Adrenal gland (tissue), 19 donors: ENCODE measurements around the gene LTF. TPM values are rescaled to one million over a fixed set of nuclear protein-coding genes. Genes with fewer than 3 reads are reported as not detected.

ENCODE experiments used
- DNase-seq, 7 donors: peaks; one replicate each; pipeline ENCODE4 v3.0.0-alpha.2; 2019 to 2020
- H3K27ac ChIP-seq, 5 donors: fragments of 200-600 bp; sonication (generic) in 4 of 5; 1 replicate in 3 of 5; 2 replicates in 2 of 5; pipeline versions ENCODE4 v1.5.1 to v1.8.0; 2016 to 2020; ENCODE audit warnings: mild to moderate bottlenecking in 1 of 5
- H3K27me3 ChIP-seq: fragments of 200-600 bp; 2 replicates; pipeline ENCODE4 v1.8.0; 2021
- H3K36me3 ChIP-seq, 2 donors: fragments of 200-600 bp; replicated peaks in 1 of 2; 1 replicate in 1 of 2; 2 replicates in 1 of 2; pipeline versions ENCODE4 v1.5.1 to v1.8.0; 2018 to 2022
- H3K4me1 ChIP-seq, 2 donors: fragments of 200-600 bp; replicated peaks in 1 of 2; 1 replicate in 1 of 2; 2 replicates in 1 of 2; pipeline versions ENCODE4 v1.5.1 to v1.8.0; 2018 to 2021
- H3K4me3 ChIP-seq, 4 donors: fragments of 200-600 bp; sonication (generic) in 3 of 4; one replicate each; pipeline ENCODE4 v1.5.1; 2016 to 2018
- H3K9me3 ChIP-seq, 3 donors: fragments of 200-600 bp; sonication (generic) in 1 of 3; replicated peaks in 1 of 3; 1 replicate in 2 of 3; 2 replicates in 1 of 3; pipeline versions ENCODE4 v1.5.1 to v1.8.0; 2016 to 2021
- CTCF ChIP-seq, 6 experiments: fragments of 450-650 bp in 4 of 6; fragments of 200-600 bp in 2 of 6; sonication (generic) in 1 of 6; IDR thresholded peaks; 1 replicate in 5 of 6; 2 replicates in 1 of 6; pipeline versions ENCODE4 v1.5.1 to v1.8.0; 2016 to 2021; ENCODE audit warnings: antibody characterized with exemption in 6 of 6, mild to moderate bottlenecking in 2 of 6, moderate library complexity in 1 of 6
- POLR2A ChIP-seq, 2 donors: fragments of 450-650 bp; IDR thresholded peaks; one replicate each; pipeline ENCODE4 v1.6.1; 2017; ENCODE audit warnings: antibody characterized with exemption in 2 of 2, mild to moderate bottlenecking in 2 of 2, moderate library complexity in 1 of 2
- WGBS, 4 donors: extraction: QIAGEN DNeasy Blood & Tissue Kit in 2 of 4; methylation state at CpG; one replicate each; pipeline versions ENCODE4 v1.1.5 to v1.1.7; 2013 to 2017; 5-methylcytosine and 5-hydroxymethylcytosine counted together
- intact Hi-C, 2 donors: fragments of 100-400 bp; cut with DNase I; formaldehyde crosslinking; loops; one replicate each; pipeline versions ENCODE4 v1.14.1 to v1.15.0; 2022 to 2023
- long read RNA-seq, 10 donors: library from polyadenylated mRNA in 3 of 10; unstranded in 2 of 10; stranded (forward) in 1 of 10; transcript quantifications; one replicate each; pipeline ENCODE4 v2.0.0 and lab custom pipeline, GENCODE V29; 2021 to 2026
- polyA plus RNA-seq, 3 donors: library from polyadenylated mRNA; stranded (reverse); fragments of 200-250 nt in 2 of 3; fragments of 350-450 nt in 1 of 3; fragmentation: Illumina TruSeq in 1 of 3; extraction: RNeasy Lipid Tissue Mini Kit (QIAGEN cat#74804) in 1 of 3; gene quantifications; one replicate each; pipeline ENCODE4 v1.2.3, GENCODE V29; 2013 to 2014
- total RNA-seq, 9 donors: library from RNA; depleted of rRNA in 4 of 9; stranded (reverse); fragments of >200 nt in 4 of 9; fragments of 120-200 nt in 1 of 9; fragmentation: NEBNext Ultra II Directional in 1 of 9; extraction: Animal tissue kit (Norgen Biotek cat#: 25700) in 1 of 9; gene quantifications; one replicate each; pipeline versions ENCODE4 v1.1.0 to v1.2.4, GENCODE V29; 2013 to 2023
- donor health status: healthy with polysubstance abuse.
- donor health status: Bipolar disorder and iron deficiency.
- donor health status: DM: yes; HTN: yes; CAD: no.
- donor health status: DM: no; HTN: no; CAD: no.
- donor health status: DM: no; HTN: no; CAD: no.
- donor health status: DM: yes; HTN: yes; CAD: no.

The LTF gene
- total RNA-seq: 1 to 10 TPM in 6 of 9 donors, under 1 TPM in 3; 0.50 to 3.7 (median 1.8) TPM
- polyA plus RNA-seq: 1 to 10 TPM in 1 of 3 donors, under 1 TPM in 2; 0.55 to 1.4 (median 0.94) TPM
- long read RNA-seq, donor 1: 0 reads
- long read RNA-seq, donor 2: 0 reads
- long read RNA-seq, donor 3: 0 reads
- long read RNA-seq, donor 4: 0 reads
- long read RNA-seq, donor 5, partial matches to known transcripts: 0 of 2 reads
- long read RNA-seq, donor 5, other reads (novel, unspliced or antisense): 0 of 2 reads
- long read RNA-seq, donor 6: 0 reads
- long read RNA-seq, donor 7: 0 reads
- long read RNA-seq, donor 8, partial matches to known transcripts: 0 of 2 reads
- long read RNA-seq, donor 8, other reads (novel, unspliced or antisense): 0 of 2 reads
- long read RNA-seq, donor 9: 0 reads
- long read RNA-seq, donor 10: 0 reads

- Histone ChIP-seq H3K27ac (no peak within 1 kb of the TSS), H3K4me3 (no peak within 1 kb of the TSS), H3K36me3 (no peaks in the 10 kb centered on the region), H3K9me3 (no peaks in the 10 kb centered on the region), H3K27me3 (peaks cover 9% of the 10 kb centered on the region), H3K4me1 (no peaks in the 10 kb centered on the region)
- WGBS, 4 donors: 15 to 25% (median 19%) methylated on average over 21 to 44 of the region's 44 CpGs
- intact Hi-C loops: no loop called here
- no peak for DNase-seq
- TF ChIP-seq CTCF (IDR thresholded peaks at IDR 0.05): no peak
- TF ChIP-seq POLR2A (IDR thresholded peaks at IDR 0.05): no peak
Observed at GRCh38 chr3:46464326-46465195, at the start of gene LTF. LTF (minus strand) TSS chr3:46464905; CDS start chr3:46464867, 38 bp downstream.

GRCh38 chr3:46512191-46512749 is 47.6 kb upstream of the LTF start:
- Histone ChIP-seq H3K27me3 (no peaks in the 10 kb centered on the region), H3K36me3 (no peaks in the 10 kb centered on the region), H3K4me3 (no peak overlapping the region), H3K9me3 (no peaks in the 10 kb centered on the region), H3K27ac (no peak overlapping the region), H3K4me1 (no peaks in the 10 kb centered on the region)
- intact Hi-C loops: no loop called here
- TF ChIP-seq POLR2A (IDR thresholded peaks at IDR 0.05): no peak
- TF ChIP-seq CTCF (IDR thresholded peaks at IDR 0.05): no peak
- 60 to 74% (median 72%) methylated on average over 2 of the region's 2 CpGs for WGBS, 4 donors
- DNase-seq: no peak

- Histone ChIP-seq H3K36me3 (no peaks in the 10 kb centered on the region), H3K9me3 (no peaks in the 10 kb centered on the region), H3K27ac (no peak overlapping the region), H3K4me1 (no peaks in the 10 kb centered on the region), H3K4me3 (no peak overlapping the region), H3K27me3 (no peaks in the 10 kb centered on the region)
- WGBS, 4 donors: 67 to 78% (median 73%) methylated on average over 4 of the region's 4 CpGs
- no peak for TF ChIP-seq CTCF (IDR thresholded peaks at IDR 0.05)
- TF ChIP-seq POLR2A (IDR thresholded peaks at IDR 0.05): no peak
- intact Hi-C loops: no loop called here
- DNase-seq: no peak
Observed at GRCh38 chr3:46509661-46510187, 45.0 kb upstream of the LTF start.
